GM23248 (cell line): ENCODE measurements around the gene HTT. TPM values are rescaled to one million over a fixed set of nuclear protein-coding genes. Genes with fewer than 3 reads are reported as not detected.
A peak's percentile ranks its signal among the peaks of the same experiment; 100 is the strongest.

Source experiments
- DNase-seq: peaks from one replicate; pipeline ENCODE4 v3.0.0-alpha.2; 2015
- H2AFZ ChIP-seq: fragments of 200-600 bp; sonication (generic); 2 replicates; pipeline ENCODE4 v1.6.1; 2016; ENCODE audit warnings: antibody characterized with exemption
- H3F3A ChIP-seq: fragments of 200-600 bp; sonication (generic); 2 replicates; pipeline ENCODE4 v1.6.1; 2016; ENCODE audit warnings: mild to moderate bottlenecking, antibody characterized with exemption, mixed run types; ENCODE audit not compliant: insufficient read depth
- H3K27ac ChIP-seq: fragments of 200-600 bp; sonication (generic); 2 replicates; pipeline ENCODE4 v1.5.1; 2016; ENCODE audit warnings: mild to moderate bottlenecking
- H3K27me3 ChIP-seq: fragments of 200-600 bp; sonication (generic); replicated peaks from 2 replicates; pipeline ENCODE4 v1.6.1; 2016; ENCODE audit warnings: mild to moderate bottlenecking; ENCODE audit not compliant: insufficient read depth
- H3K36me3 ChIP-seq: fragments of 200-600 bp; sonication (generic); 2 replicates; pipeline ENCODE4 v1.6.1; 2016; ENCODE audit warnings: low read depth, mild to moderate bottlenecking
- H3K4me1 ChIP-seq: fragments of 200-600 bp; sonication (generic); 2 replicates; pipeline ENCODE4 v1.6.1; 2016; ENCODE audit warnings: mild to moderate bottlenecking; ENCODE audit not compliant: insufficient read depth
- H3K4me2 ChIP-seq: fragments of 200-600 bp; sonication (generic); one replicate; pipeline ENCODE4 v1.6.1; 2016; ENCODE audit warnings: mild to moderate bottlenecking; ENCODE audit not compliant: unreplicated experiment
- H3K4me3 ChIP-seq: fragments of 200-600 bp; sonication (generic); 2 replicates; pipeline ENCODE4 v1.5.1; 2016; ENCODE audit warnings: mild to moderate bottlenecking
- H3K79me2 ChIP-seq: fragments of 200-600 bp; sonication (generic); 2 replicates; pipeline ENCODE4 v1.6.1; 2016; ENCODE audit warnings: mild to moderate bottlenecking; ENCODE audit not compliant: insufficient read depth
- H3K9ac ChIP-seq: fragments of 200-600 bp; sonication (generic); 2 replicates; pipeline ENCODE4 v1.6.1; 2016; ENCODE audit warnings: mild to moderate bottlenecking
- H3K9me2 ChIP-seq: fragments of 200-600 bp; sonication (generic); 2 replicates; pipeline ENCODE4 v1.6.1; 2016; ENCODE audit warnings: mixed run types, mild to moderate bottlenecking, moderate library complexity; ENCODE audit not compliant: insufficient read depth
- H3K9me3 ChIP-seq: fragments of 200-600 bp; sonication (generic); one replicate; pipeline ENCODE4 v1.6.1; 2017; ENCODE audit warnings: low read depth
- H4K20me1 ChIP-seq: fragments of 200-600 bp; sonication (generic); 2 replicates; pipeline ENCODE4 v1.6.0; 2016; ENCODE audit not compliant: insufficient read depth
- EZH2 ChIP-seq: fragments of 200-600 bp; sonication (generic); IDR thresholded peaks from 2 replicates; pipeline ENCODE4 v1.6.1; 2018; ENCODE audit warnings: antibody characterized with exemption, mild to moderate bottlenecking; ENCODE audit not compliant: insufficient read depth, poor library complexity, severe bottlenecking
- EZH2phosphoT487 ChIP-seq: fragments of 200-600 bp; sonication (generic); IDR thresholded peaks from 2 replicates; pipeline ENCODE4 v1.6.1; 2018; ENCODE audit warnings: antibody characterized with exemption, moderate library complexity, mild to moderate bottlenecking, low read depth; ENCODE audit not compliant: insufficient read depth
- WGBS, 2 experiments: methylation state at CpG; one replicate each; pipeline ENCODE4 v1.1.6; 2015 to 2017; ENCODE audit warnings: low lambda C conversion rate in 2 of 2, low coverage in 1 of 2; ENCODE audit errors: missing lambda C conversion rate in 2 of 2; 5-methylcytosine and 5-hydroxymethylcytosine counted together
- in situ Hi-C: fragments of 300-500 bp; cut with MboI; formaldehyde crosslinking; loops from 2 replicates; pipeline ENCODE4 v1.15.0; 2020
- polyA plus RNA-seq: library from polyadenylated mRNA; unstranded; fragments of >200 nt; fragmentation: Nextera tagmentation; extraction: Ambion mirVana; gene quantifications from 2 replicates; pipeline ENCODE4 v1.2.1, GENCODE V29; 2016
- total RNA-seq: library from RNA; depleted of rRNA; stranded (reverse); fragments of >200 nt; shearing (Covaris generic); gene quantifications from 2 replicates; pipeline ENCODE4 v1.2.3, GENCODE V29; 2014

The HTT gene
- total and polyA plus RNA-seq, 2 experiments from 2014 or later, result 8.2 to 26.5 TPM

GRCh38 chr4:3192827-3193226, 118.3 kb downstream of the HTT start:
- no peak overlapping the region for H3K27ac ChIP-seq
- no peak overlapping the region for H3K4me3 ChIP-seq
- in situ Hi-C loops, result no loop called here

DNA sequence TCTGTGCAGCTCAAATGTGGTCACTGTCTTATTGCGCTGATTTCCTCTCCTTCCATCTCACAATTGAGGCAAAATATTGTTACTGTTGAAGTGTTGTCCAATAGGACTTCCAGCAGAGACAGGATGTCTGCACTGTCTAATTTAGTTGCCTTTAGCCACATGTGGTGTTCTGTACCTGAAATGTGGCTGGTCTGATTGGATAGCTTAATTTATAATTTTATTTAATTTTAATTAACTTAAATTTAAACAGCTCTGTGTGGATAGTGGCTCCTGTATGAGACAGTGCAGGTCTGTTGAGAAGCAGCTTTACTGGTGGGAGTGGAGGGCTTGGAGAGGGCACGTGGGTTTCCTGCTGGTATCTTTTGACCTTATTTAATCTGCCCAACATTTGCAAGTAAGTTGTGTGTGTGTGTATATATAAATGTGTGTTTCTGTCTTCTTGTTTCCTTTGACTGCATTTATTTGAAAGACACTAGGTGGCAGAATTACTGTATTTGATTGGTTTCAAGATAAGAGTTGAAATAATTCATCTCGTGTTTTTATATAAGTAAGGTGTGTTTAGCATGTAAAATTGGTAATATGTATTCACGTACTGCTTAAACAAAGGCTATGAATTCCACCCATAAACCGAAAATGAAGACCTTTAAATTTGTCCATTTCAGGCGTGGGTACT, 119.2 kb downstream of the HTT start:
- Histone ChIP-seq H3K36me3 (peaks cover 9% of the 10 kb centered on the region), H3K79me2 (no peaks in the 10 kb centered on the region), H3K4me2 (no peak overlapping the region), H3K4me3 (no peak overlapping the region), H2AFZ (no peak overlapping the region), H3F3A (no peaks in the 10 kb centered on the region), H3K9me2 (no peaks in the 10 kb centered on the region), H3K4me1 (no peaks in the 10 kb centered on the region), H3K27ac (no peak overlapping the region), H3K9ac (no peak overlapping the region), H3K27me3 (no peaks in the 10 kb centered on the region), H4K20me1 (no peaks in the 10 kb centered on the region), H3K9me3 (no peaks in the 10 kb centered on the region)
- in situ Hi-C loops, result no loop called here
- TF ChIP-seq EZH2 (no peak), EZH2phosphoT487 (no peak)
- WGBS, 2 experiments, result 77 to 85% methylated on average over 6 of the region's 6 CpGs
- peak; percentile 32 for DNase-seq

More at GRCh38 chr4:3192827-3193226, 118.3 kb downstream of the HTT start:
- Histone ChIP-seq H3K79me2 (no peaks in the 10 kb centered on the region), H3K9me3 (no peaks in the 10 kb centered on the region), H3K36me3 (peaks cover 15% of the 10 kb centered on the region), H3F3A (no peaks in the 10 kb centered on the region), H3K27me3 (no peaks in the 10 kb centered on the region), H3K4me2 (no peak overlapping the region), H4K20me1 (no peaks in the 10 kb centered on the region), H2AFZ (no peak overlapping the region), H3K4me1 (no peaks in the 10 kb centered on the region), H3K9ac (no peak overlapping the region), H3K9me2 (no peaks in the 10 kb centered on the region)
- TF ChIP-seq EZH2phosphoT487 (no peak), EZH2 (no peak)
- WGBS, 2 experiments, result 93% methylated on average over 12 of the region's 12 CpGs
- no peak for DNase-seq

GRCh38 chr4:3196670-3197359, 122.3 kb downstream of the HTT start:
- no peak for DNase-seq
- Histone ChIP-seq H3K36me3 (no peaks in the 10 kb centered on the region), H2AFZ (no peak overlapping the region), H3K79me2 (no peaks in the 10 kb centered on the region), H3K4me2 (no peak overlapping the region), H3F3A (no peaks in the 10 kb centered on the region), H3K9me3 (no peaks in the 10 kb centered on the region), H3K27me3 (no peaks in the 10 kb centered on the region), H3K27ac (no peak overlapping the region), H3K4me1 (peaks cover 9% of the 10 kb centered on the region; the same call in 1 of the 2 replicates), H3K4me3 (no peak overlapping the region), H4K20me1 (no peaks in the 10 kb centered on the region), H3K9ac (no peak overlapping the region), H3K9me2 (no peaks in the 10 kb centered on the region)
- in situ Hi-C loops, result no loop called here
- WGBS, 2 experiments, result 98% methylated on average over 7 of the region's 7 CpGs
- TF ChIP-seq EZH2 (no peak), EZH2phosphoT487 (no peak)

DNA sequence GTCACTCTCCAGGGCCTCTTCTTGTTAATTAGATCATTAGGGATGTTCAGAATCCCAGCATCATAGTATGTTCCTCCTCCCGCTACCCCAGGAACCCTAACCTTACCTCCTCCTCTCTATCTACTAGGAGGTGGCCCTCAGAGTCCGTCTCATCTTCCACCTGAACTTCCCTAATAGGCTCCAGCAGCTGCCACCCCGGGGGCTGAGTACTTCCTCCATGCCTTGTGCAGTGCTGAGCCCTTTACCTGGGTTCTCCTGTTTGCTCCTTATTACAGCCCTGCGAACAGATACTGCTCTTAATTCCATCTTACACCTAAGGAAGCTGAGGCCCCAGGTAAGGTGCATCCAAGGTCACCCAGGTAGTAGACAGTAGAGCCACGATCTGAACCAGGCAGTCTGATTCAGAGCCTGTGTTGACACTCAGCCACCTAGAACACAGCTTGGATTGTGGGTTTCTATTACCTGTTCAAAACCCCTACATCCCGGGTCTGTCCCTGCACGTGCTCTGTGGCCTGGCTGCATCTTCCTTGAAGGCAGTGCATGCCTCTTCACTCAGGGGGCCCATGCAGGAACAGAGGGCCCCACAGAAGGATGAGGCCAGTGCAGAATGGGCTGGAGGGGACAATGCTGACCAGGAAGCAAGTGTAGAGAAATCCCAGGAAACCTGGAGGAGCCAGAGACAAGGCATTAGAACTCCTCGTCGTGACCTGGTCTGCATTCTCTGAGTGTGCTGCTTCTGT, 123.1 kb downstream of the HTT start:
- H3K36me3 ChIP-seq, result no peaks in the 10 kb centered on the region
- no peak overlapping the region for H3K9ac ChIP-seq
- H2AFZ ChIP-seq, result no peak overlapping the region
- H3K4me3 ChIP-seq, result no peak overlapping the region
- no peaks in the 10 kb centered on the region for H3K79me2 ChIP-seq
- H3K27me3 ChIP-seq, result no peaks in the 10 kb centered on the region
- in situ Hi-C loops, result no loop called here
- peaks cover 9% of the 10 kb centered on the region; the same call in 1 of the 2 replicates for H3K4me1 ChIP-seq
- no peak overlapping the region for H3K27ac ChIP-seq
- TF ChIP-seq EZH2 (no peak), EZH2phosphoT487 (no peak)
- H3K9me3 ChIP-seq, result no peaks in the 10 kb centered on the region
- H3F3A ChIP-seq, result no peaks in the 10 kb centered on the region
- H3K9me2 ChIP-seq, result no peaks in the 10 kb centered on the region
- H3K4me2 ChIP-seq, result no peak overlapping the region
- DNase-seq, result no peak
- no peaks in the 10 kb centered on the region for H4K20me1 ChIP-seq
- 96 to 97% methylated on average over 9 of the region's 9 CpGs for WGBS, 2 experiments
